Mucosa of rectum (tissue), 2 donors: ENCODE results near the gene ATXN3L.

ENCODE experiments used
- H3K27ac ChIP-seq, 2 donors: one replicate each; pipeline ENCODE4 v1.7.0; 2013; ENCODE audit warnings: inconsistent platforms in 2 of 2, low read depth in 2 of 2, low read length in 2 of 2
- H3K27me3 ChIP-seq, 2 donors: one replicate each; pipeline ENCODE4 v1.7.0; 2013; ENCODE audit warnings: low read length in 2 of 2; ENCODE audit not compliant: control insufficient read depth in 2 of 2, insufficient read depth in 2 of 2
- H3K36me3 ChIP-seq, 2 donors: one replicate each; pipeline ENCODE4 v1.7.0; 2013; ENCODE audit warnings: low read length in 2 of 2; ENCODE audit not compliant: control insufficient read depth in 2 of 2, insufficient read depth in 2 of 2
- H3K4me1 ChIP-seq, 2 donors: one replicate each; pipeline ENCODE4 v1.7.0; 2013; ENCODE audit warnings: low read length in 2 of 2, mild to moderate bottlenecking in 1 of 2; ENCODE audit not compliant: control insufficient read depth in 2 of 2, insufficient read depth in 2 of 2
- H3K4me3 ChIP-seq, 2 donors: one replicate each; pipeline ENCODE4 v1.7.0; 2013; ENCODE audit warnings: low read length in 2 of 2
- H3K9ac ChIP-seq, 2 donors: one replicate each; pipeline ENCODE4 v1.7.0; 2013; ENCODE audit warnings: low read length in 2 of 2, low read depth in 1 of 2, mild to moderate bottlenecking in 1 of 2
- H3K9me3 ChIP-seq, 2 donors: one replicate each; pipeline ENCODE4 v1.7.0; 2013; ENCODE audit warnings: low read length in 2 of 2; ENCODE audit not compliant: control insufficient read depth in 2 of 2
- donor health status: healthy.
- donor health status: Normal muscosa, but diverticular disease.

The ATXN3L gene

DNA sequence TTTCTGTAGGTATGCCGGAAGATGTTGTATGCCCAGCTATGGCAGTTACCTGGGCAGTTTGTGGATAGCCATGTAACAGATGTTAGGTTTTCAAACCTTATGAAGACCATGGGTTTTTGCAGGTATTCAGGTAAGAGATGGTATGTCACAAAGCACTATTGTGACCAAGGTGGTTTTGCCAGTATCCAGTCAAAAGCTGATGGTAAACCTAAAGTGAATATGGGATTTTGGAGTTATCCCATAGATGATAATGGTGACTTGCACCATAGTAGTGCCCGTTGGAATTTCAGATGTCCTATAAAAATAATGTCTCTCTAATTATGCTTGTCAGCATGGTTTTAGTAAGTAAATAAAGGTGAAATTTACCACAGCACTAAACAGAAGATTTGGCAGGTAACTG is at the start of gene ATXN3L:
ATXN3L (minus strand) TSS at position 101 of the 400 bp plus-strand sequence. CDS start 119 bp downstream, outside the sequence.
- Histone ChIP-seq H3K27me3 (no peaks in the 10 kb centered on the region), H3K4me3 (no peak within 1 kb of the TSS), H3K9me3 (no peaks in the 10 kb centered on the region), H3K36me3 (no peaks in the 10 kb centered on the region), H3K9ac (no peak within 1 kb of the TSS), H3K27ac (no peak within 1 kb of the TSS), H3K4me1 (no peaks in the 10 kb centered on the region)

DNA sequence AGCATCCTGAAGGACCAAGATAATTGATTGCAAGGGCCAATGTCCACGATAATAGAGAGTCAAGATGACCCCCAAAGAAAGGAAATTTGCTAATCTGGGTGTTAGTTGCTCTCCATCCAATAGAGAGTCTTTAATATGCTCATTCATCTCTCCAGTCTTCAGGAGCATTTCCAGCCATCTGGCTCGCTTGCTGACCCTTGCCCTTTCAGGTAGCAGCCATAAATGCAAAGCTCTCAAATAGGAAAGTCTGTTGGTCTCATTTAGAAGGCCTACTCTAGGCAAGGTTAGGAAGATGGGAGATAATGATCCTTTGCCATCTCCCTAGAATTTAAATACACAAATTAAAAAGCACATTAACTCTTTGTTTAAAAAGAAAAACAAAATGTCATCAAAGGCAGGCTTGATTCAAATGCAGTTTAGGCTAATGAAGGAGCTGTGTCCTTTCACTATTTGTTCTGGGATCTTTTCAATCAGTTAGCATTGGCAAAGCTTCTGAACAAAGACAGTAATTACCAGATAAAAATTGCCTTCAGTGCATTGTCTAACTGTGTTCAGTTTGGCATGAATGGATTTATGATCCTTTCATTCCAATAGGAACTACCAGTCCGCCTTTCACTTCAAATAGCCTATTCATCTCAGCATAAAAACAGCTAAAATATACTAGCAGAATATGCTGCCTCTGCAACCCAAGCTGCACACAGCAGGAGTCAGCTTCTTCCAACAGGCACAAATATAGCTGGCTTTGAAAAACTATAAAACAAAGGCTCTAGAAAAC is 49.6 kb upstream of the ATXN3L start:
- Histone ChIP-seq H3K4me1 (no peaks in the 10 kb centered on the region), H3K9ac (no peak overlapping the region), H3K27ac (no peak overlapping the region), H3K27me3 (peaks cover 2 to 7% of the 10 kb centered on the region in 2 donors), H3K4me3 (no peak overlapping the region), H3K9me3 (no peaks in the 10 kb centered on the region), H3K36me3 (no peaks in the 10 kb centered on the region)

- Histone ChIP-seq H3K4me1 (no peaks in the 10 kb centered on the region), H3K9me3 (no peaks in the 10 kb centered on the region), H3K27ac (no peak overlapping the region), H3K4me3 (no peak overlapping the region), H3K9ac (no peak overlapping the region), H3K36me3 (no peaks in the 10 kb centered on the region), H3K27me3 (peaks cover 2 to 4% of the 10 kb centered on the region in 2 donors)
Observed at GRCh38 chrX:13367950-13368349, 48.1 kb upstream of the ATXN3L start.

DNA sequence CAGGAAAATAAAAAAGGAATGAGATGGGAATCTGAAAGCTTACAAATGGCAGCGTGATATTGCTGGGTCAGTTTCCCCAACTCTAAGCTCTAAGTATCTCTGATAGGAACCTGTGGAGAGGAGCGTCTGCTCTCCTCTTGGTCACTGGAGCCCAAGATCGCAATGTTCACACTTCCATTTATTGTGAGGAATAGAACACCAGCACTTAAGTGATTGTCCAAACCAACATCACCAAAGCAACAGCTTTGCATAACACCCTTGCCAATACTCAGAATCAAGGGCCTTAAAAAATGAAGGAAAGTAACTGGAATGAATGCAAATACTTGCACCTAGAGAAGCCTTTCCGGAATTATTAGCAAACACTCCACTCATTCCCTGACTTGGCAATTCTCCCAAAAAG is 46.8 kb upstream of the ATXN3L start:
- Histone ChIP-seq H3K27ac (no peak overlapping the region), H3K27me3 (peaks cover 2 to 4% of the 10 kb centered on the region in 2 donors), H3K36me3 (no peaks in the 10 kb centered on the region), H3K4me3 (no peak overlapping the region), H3K9ac (no peak overlapping the region), H3K9me3 (no peaks in the 10 kb centered on the region), H3K4me1 (no peaks in the 10 kb centered on the region)

DNA sequence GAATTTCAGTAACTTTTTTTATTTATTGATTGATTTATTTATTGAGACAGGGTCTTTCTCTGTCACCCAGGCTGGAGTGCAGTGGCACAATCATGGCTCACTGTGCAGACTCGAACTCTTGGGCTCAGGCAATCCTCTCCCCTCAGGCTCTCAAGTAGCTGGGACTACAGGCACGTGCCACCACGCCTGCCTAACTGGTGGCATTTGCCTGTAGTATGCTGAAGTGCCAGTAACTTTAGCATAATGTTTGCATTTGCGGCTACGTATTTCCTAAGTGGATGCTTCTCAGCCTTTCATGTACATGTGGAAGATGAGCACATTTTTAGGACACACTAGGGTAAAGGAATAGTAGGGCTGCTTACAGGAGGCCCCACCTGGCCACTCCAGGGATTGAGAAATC is 45.3 kb upstream of the ATXN3L start:
- Histone ChIP-seq H3K27ac (no peak overlapping the region), H3K9ac (no peak overlapping the region), H3K27me3 (peaks cover 2 to 4% of the 10 kb centered on the region in 2 donors), H3K4me1 (no peaks in the 10 kb centered on the region), H3K4me3 (no peak overlapping the region), H3K9me3 (no peaks in the 10 kb centered on the region), H3K36me3 (no peaks in the 10 kb centered on the region)

DNA sequence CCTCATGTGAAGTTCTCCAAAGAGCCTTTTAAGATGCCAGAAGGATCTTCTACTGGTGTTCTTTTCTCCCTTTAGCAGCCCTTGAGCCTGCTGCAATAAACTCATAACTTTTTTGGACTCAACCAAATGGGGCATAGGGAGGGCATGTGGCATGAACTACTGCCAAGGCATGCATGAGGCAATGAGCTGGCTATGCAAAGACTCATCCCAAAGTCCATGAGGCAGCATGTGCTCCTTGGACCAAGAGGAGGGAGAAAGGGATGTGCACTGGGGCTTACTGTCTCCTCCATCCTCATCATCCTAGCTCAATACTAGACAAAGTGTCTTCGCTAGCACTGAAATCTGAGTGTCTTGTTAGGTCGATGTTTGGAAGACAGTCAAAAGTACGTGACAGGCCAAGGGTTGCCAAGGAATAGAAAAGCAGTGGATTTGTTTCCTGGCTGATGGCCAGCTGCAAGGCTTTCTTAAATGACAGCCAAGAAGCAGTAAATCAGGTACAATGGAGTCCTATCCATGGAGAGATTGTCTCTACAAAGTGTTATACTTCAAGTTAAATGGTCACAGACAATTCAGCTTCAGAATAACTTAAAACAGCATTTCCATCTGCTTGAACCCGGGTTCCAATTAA is 44.5 kb upstream of the ATXN3L start:
- Histone ChIP-seq H3K27ac (no peak overlapping the region), H3K4me1 (no peaks in the 10 kb centered on the region), H3K36me3 (no peaks in the 10 kb centered on the region), H3K27me3 (peaks cover 2 to 4% of the 10 kb centered on the region in 2 donors), H3K4me3 (no peak overlapping the region), H3K9me3 (no peaks in the 10 kb centered on the region), H3K9ac (no peak overlapping the region)

GRCh38 chrX:13360146-13360545 is 40.3 kb upstream of the ATXN3L start:
- Histone ChIP-seq H3K4me3 (no peak overlapping the region), H3K27me3 (peaks cover under 1 to 3% of the 10 kb centered on the region in 2 donors), H3K27ac (no peak overlapping the region), H3K4me1 (no peaks in the 10 kb centered on the region), H3K9ac (no peak overlapping the region), H3K9me3 (no peaks in the 10 kb centered on the region), H3K36me3 (no peaks in the 10 kb centered on the region)

- Histone ChIP-seq H3K9ac (no peak overlapping the region), H3K27ac (no peak overlapping the region), H3K4me1 (no peaks in the 10 kb centered on the region), H3K36me3 (no peaks in the 10 kb centered on the region), H3K27me3 (peaks cover 0 to 3% of the 10 kb centered on the region in 2 donors), H3K9me3 (no peaks in the 10 kb centered on the region), H3K4me3 (no peak overlapping the region)
Observed at GRCh38 chrX:13357925-13358324, 38.1 kb upstream of the ATXN3L start.

DNA sequence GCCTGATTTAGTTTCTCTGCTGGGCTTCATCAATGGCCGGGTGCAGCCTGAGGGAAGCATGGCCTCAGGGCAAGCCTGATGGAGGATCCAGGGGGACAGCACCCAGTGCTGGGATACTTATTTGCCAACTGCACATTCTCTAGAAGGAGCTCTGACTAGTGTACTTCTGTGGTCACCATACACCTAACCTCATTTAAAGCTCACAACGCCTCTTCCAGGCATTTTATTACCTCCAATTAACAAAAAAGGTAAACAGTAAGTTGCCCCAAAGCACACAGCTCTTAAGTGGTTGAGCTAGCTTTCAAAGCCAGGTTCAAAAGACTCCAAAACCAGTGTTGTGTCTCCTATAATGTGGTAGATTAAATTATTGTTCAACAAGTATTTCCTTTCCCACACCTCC is 26.8 kb upstream of the ATXN3L start:
- Histone ChIP-seq H3K9me3 (no peaks in the 10 kb centered on the region), H3K4me1 (peaks cover 3 to 4% of the 10 kb centered on the region in 2 donors), H3K9ac (no peak overlapping the region), H3K4me3 (no peak overlapping the region), H3K36me3 (no peaks in the 10 kb centered on the region), H3K27me3 (peaks cover 0 to 2% of the 10 kb centered on the region in 2 donors), H3K27ac (peak overlapping the region in 1 of 2 donors; percentile 11)

DNA sequence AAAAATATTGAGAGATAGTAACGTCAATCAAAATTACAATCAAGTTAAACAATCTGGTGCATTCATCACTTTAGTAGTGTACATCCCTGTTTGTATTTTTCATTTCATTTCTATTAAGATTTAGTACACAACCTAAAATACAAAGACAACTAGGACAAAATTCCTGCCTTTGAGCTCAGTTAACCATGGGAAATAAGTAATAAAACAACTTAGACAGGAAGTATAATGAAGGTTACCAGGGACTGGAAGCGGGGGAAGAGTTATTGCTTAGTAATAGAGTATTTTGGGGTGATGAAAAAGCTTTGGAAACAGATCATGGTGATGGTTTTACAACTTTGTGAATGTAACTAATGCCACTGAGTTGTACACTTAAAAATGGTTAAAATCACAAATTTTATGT is 25.6 kb upstream of the ATXN3L start:
- no peak overlapping the region for H3K4me3 ChIP-seq
- H3K36me3 ChIP-seq: no peaks in the 10 kb centered on the region
- no peak overlapping the region for H3K9ac ChIP-seq
- H3K4me1 ChIP-seq: peaks cover 3 to 4% of the 10 kb centered on the region in 2 donors
- no peak overlapping the region for H3K27ac ChIP-seq
- no peaks in the 10 kb centered on the region for H3K9me3 ChIP-seq
- H3K27me3 ChIP-seq: peaks cover 0 to under 1% of the 10 kb centered on the region in 2 donors
